Neural progenitor cell (in vitro differentiated cells): Measurements from ENCODE around the gene POLR2H. TPM values are rescaled to one million over a fixed set of nuclear protein-coding genes. Genes with fewer than 3 reads are reported as not detected.

Experiments used
- DNase-seq: peaks from one replicate; pipeline ENCODE4 v3.0.0-alpha.2; 2016; ENCODE audit warnings: low spot score
- H2AFZ ChIP-seq: fragments of 200-600 bp; sonication (generic); replicated peaks from 2 replicates; pipeline ENCODE4 v1.6.1; 2016; ENCODE audit warnings: antibody characterized with exemption
- H3F3A ChIP-seq: fragments of 200-600 bp; sonication (generic); 2 replicates; pipeline ENCODE4 v1.6.1; 2016; ENCODE audit warnings: antibody characterized with exemption, low read depth
- H3K27ac ChIP-seq: fragments of 200-600 bp; sonication (generic); 2 replicates; pipeline ENCODE4 v1.5.1; 2016; ENCODE audit warnings: mild to moderate bottlenecking
- H3K27me3 ChIP-seq: fragments of 200-600 bp; sonication (generic); 2 replicates; pipeline ENCODE4 v1.6.1; 2016; ENCODE audit warnings: mild to moderate bottlenecking, moderate library complexity
- H3K36me3 ChIP-seq: fragments of 200-600 bp; sonication (generic); 2 replicates; pipeline ENCODE4 v1.5.1; 2016
- H3K4me1 ChIP-seq: fragments of 200-600 bp; sonication (generic); 2 replicates; pipeline ENCODE4 v1.6.1; 2016; ENCODE audit warnings: mixed run types
- H3K4me2 ChIP-seq: fragments of 200-600 bp; sonication (generic); 2 replicates; pipeline ENCODE4 v1.6.1; 2016
- H3K4me3 ChIP-seq: fragments of 200-600 bp; sonication (generic); 2 replicates; pipeline ENCODE4 v1.5.1; 2016
- H3K79me2 ChIP-seq: fragments of 200-600 bp; sonication (generic); 2 replicates; pipeline ENCODE4 v1.6.1; 2016; ENCODE audit warnings: low read depth
- H3K9ac ChIP-seq: fragments of 200-600 bp; sonication (generic); 2 replicates; pipeline ENCODE4 v1.6.1; 2016
- H3K9me3 ChIP-seq: fragments of 200-600 bp; sonication (generic); 2 replicates; pipeline ENCODE4 v1.5.1; 2016; ENCODE audit warnings: low read depth
- H4K20me1 ChIP-seq: fragments of 200-600 bp; sonication (generic); 2 replicates; pipeline ENCODE4 v1.6.1; 2016; ENCODE audit warnings: low read depth
- H3K27ac Mint-ChIP-seq: 3 replicates; pipeline ENCODE4 v1.8.0; 2021; ENCODE audit warnings: mixed read lengths
- H3K27me3 Mint-ChIP-seq: 2 replicates; pipeline ENCODE4 v1.8.0; 2022; ENCODE audit warnings: low read depth, mild to moderate bottlenecking, inconsistent platforms, moderate library complexity, mixed read lengths; ENCODE audit not compliant: insufficient read depth
- H3K36me3 Mint-ChIP-seq: 3 replicates; pipeline ENCODE4 v1.8.0; 2021; ENCODE audit warnings: mixed read lengths
- H3K4me1 Mint-ChIP-seq: 3 replicates; pipeline ENCODE4 v1.8.0; 2021; ENCODE audit warnings: mixed read lengths
- H3K4me3 Mint-ChIP-seq: 3 replicates; pipeline ENCODE4 v1.8.0; 2021; ENCODE audit warnings: mild to moderate bottlenecking, moderate library complexity, mixed read lengths
- H3K9me3 Mint-ChIP-seq: 3 replicates; pipeline ENCODE4 v1.8.0; 2020; ENCODE audit warnings: mixed read lengths
- EZH2 ChIP-seq: fragments of 200-600 bp; sonication (generic); IDR thresholded peaks from 2 replicates; pipeline ENCODE4 v1.6.1; 2017; ENCODE audit warnings: antibody characterized with exemption, mild to moderate bottlenecking, moderate library complexity
- EZH2phosphoT487 ChIP-seq: fragments of 200-600 bp; sonication (generic); IDR thresholded peaks from 2 replicates; pipeline ENCODE4 v1.6.1; 2017; ENCODE audit warnings: antibody characterized with exemption
- total RNA-seq: library from RNA; depleted of rRNA; stranded (reverse); fragments of >200 nt; gene quantifications from 2 replicates; pipeline ENCODE4 v1.2.3, GENCODE V29; 2015; ENCODE audit warnings: low replicate concordance
- TF ChIP-seq, protein P1 (sequence below): fragments of 200-600 bp; sonication (generic); IDR thresholded peaks from 2 replicates; pipeline ENCODE4 v1.5.1; 2017; ENCODE audit warnings: antibody characterized with exemption, mild to moderate bottlenecking

POLR2H gene
- total RNA-seq, 1 donor from 2014 or later = 173 TPM

DNA sequence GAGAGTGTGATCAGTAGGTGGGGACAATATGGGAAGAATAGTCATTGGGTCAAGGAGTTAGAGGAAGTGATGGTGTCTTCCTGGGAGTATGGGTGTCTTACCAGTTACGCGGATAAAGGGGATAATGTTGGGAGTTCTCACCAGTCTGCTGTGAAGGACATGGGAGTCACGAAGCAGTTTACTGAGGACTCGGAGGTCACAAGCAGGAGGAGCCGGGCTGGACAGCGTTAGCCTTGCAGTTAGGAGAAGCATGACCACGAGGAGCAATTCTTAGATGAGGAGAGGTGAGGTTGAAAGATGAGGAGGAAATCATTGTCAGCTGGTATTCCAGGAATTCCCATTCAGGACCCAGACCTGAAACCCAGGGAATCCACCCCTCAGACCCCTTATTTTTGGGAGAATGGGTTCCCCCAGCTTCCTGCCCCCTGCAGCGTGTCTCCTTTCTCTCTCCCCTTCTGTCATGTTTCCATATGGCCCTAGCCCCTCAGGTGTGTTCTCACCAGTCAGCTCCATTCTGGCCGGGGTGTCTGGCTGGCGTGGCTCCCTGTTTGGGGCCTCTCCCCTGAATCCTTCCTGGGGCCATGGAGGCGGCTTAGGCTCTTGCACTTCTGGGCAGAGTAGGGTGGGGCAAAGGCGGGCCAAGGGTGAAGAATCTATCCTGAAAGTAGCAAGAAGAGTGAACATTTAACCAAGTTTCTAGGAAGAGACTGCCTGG is 14.4 kb downstream of the POLR2H start:
- Mint-ChIP-seq H3K4me1 (peaks cover 38% of the 10 kb centered on the region), H3K9me3 (no peaks in the 10 kb centered on the region), H3K27me3 (peaks cover 41% of the 10 kb centered on the region), H3K27ac (no peak overlapping the region), H3K36me3 (no peaks in the 10 kb centered on the region), H3K4me3 (no peak overlapping the region)
- no peak overlapping the region for H3K4me3 ChIP-seq
- H3K4me2 ChIP-seq = no peak overlapping the region
- H3K9ac ChIP-seq = no peak overlapping the region
- H3K79me2 ChIP-seq = no peaks in the 10 kb centered on the region
- H3K27ac ChIP-seq = no peak overlapping the region
- H3K9me3 ChIP-seq = no peaks in the 10 kb centered on the region
- no peak for DNase-seq
- H3K4me1 ChIP-seq = peaks cover 26% of the 10 kb centered on the region
- peaks cover 16% of the 10 kb centered on the region for H4K20me1 ChIP-seq
- H3K36me3 ChIP-seq = no peaks in the 10 kb centered on the region
- peaks cover 23% of the 10 kb centered on the region for H3K27me3 ChIP-seq
- peaks cover 26% of the 10 kb centered on the region for H3F3A ChIP-seq
- no peak overlapping the region for H2AFZ ChIP-seq
- TF ChIP-seq, protein P1, sequence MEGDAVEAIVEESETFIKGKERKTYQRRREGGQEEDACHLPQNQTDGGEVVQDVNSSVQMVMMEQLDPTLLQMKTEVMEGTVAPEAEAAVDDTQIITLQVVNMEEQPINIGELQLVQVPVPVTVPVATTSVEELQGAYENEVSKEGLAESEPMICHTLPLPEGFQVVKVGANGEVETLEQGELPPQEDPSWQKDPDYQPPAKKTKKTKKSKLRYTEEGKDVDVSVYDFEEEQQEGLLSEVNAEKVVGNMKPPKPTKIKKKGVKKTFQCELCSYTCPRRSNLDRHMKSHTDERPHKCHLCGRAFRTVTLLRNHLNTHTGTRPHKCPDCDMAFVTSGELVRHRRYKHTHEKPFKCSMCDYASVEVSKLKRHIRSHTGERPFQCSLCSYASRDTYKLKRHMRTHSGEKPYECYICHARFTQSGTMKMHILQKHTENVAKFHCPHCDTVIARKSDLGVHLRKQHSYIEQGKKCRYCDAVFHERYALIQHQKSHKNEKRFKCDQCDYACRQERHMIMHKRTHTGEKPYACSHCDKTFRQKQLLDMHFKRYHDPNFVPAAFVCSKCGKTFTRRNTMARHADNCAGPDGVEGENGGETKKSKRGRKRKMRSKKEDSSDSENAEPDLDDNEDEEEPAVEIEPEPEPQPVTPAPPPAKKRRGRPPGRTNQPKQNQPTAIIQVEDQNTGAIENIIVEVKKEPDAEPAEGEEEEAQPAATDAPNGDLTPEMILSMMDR = no peak
- TF ChIP-seq EZH2phosphoT487 = no peak

DNA sequence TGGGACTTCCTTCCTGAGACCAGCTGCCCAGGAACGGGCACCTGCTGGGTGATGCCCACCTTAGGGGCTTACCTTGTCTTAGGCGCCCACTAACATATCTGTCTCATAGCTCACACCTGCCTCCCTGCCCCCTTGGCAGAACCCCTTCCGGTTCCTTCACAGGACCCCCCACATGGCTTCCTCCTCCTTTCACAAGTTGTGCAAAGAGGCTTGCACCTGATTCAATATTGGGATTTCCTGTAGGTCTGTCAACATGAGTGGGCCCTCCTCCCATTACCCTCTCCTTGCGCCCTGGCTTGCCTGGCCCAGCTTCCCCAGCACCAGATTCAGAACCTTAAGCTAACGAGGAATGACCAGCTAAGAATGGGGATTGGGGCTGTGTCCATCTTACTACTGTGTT is 15.9 kb downstream of the POLR2H start:
- Histone ChIP-seq H3K27ac (no peak overlapping the region), H3F3A (peaks cover 30% of the 10 kb centered on the region), H3K36me3 (no peaks in the 10 kb centered on the region), H3K4me1 (peaks cover 34% of the 10 kb centered on the region), H3K9me3 (no peaks in the 10 kb centered on the region), H4K20me1 (peaks cover 8% of the 10 kb centered on the region), H3K9ac (no peak overlapping the region), H2AFZ (peak overlapping the region; percentile 63), H3K79me2 (no peaks in the 10 kb centered on the region), H3K4me2 (peak overlapping the region; percentile 65), H3K27me3 (peaks cover 38% of the 10 kb centered on the region), H3K4me3 (peak overlapping the region; percentile 21)
- no peaks in the 10 kb centered on the region for H3K9me3 Mint-ChIP-seq
- H3K4me1 Mint-ChIP-seq = peaks cover 30% of the 10 kb centered on the region
- DNase-seq = no peak
- peaks cover 38% of the 10 kb centered on the region for H3K27me3 Mint-ChIP-seq
- peak overlapping the region; percentile 35 for H3K4me3 Mint-ChIP-seq
- no peak for TF ChIP-seq EZH2
- TF ChIP-seq, protein P1 = no peak
- no peak for TF ChIP-seq EZH2phosphoT487
- no peak overlapping the region for H3K27ac Mint-ChIP-seq
- H3K36me3 Mint-ChIP-seq = no peaks in the 10 kb centered on the region

DNA sequence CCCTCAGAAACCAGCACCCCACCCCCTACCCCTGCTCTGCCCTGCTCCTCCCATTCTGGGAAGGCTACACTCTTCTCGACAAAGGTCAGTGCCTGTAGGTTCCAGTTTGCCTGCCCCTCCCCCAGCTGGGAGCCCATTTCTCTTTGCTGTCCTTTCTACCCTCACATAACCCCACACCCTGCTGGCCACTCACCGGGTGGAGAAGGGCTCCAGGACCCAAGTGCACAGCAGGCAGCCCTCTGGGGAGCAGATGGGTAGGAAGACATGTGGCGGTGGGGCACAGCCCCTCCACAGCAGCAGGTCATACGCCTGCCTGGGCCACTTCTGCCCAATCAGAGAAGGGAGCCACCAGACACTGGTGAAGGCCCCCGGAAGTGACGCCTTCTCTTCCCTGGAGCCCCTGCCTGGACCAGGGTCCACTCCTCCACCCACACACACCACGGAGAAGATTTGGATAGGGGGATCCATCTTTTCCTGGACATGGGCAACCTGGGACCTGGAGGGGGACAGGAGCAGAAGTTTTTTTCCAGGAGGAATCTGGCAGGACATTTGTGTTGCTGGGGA is 16.5 kb downstream of the POLR2H start, which contains the start of gene THPO:
TSS of gene THPO (minus strand) at position 326 of the 564 bp plus-strand sequence. CDS start 1,948 bp downstream, outside the sequence.
- no peak for TF ChIP-seq EZH2
- TF ChIP-seq EZH2phosphoT487 = no peak
- TF ChIP-seq, protein P1 = no peak
- Histone ChIP-seq H4K20me1 (peaks cover 8% of the 10 kb centered on the region), H3F3A (peaks cover 32% of the 10 kb centered on the region), H3K4me2 (peak within 1 kb of the TSS; percentile 72), H2AFZ (peak within 1 kb of the TSS; percentile 63), H3K79me2 (no peaks in the 10 kb centered on the region), H3K36me3 (no peaks in the 10 kb centered on the region), H3K9me3 (no peaks in the 10 kb centered on the region), H3K4me3 (peak within 1 kb of the TSS; percentile 48), H3K4me1 (peaks cover 34% of the 10 kb centered on the region), H3K9ac (no peak within 1 kb of the TSS), H3K27ac (no peak within 1 kb of the TSS), H3K27me3 (peaks cover 44% of the 10 kb centered on the region)
- H3K4me3 Mint-ChIP-seq = peak within 1 kb of the TSS; percentile 85
- peak; percentile 40 for DNase-seq
- H3K27me3 Mint-ChIP-seq = peaks cover 37% of the 10 kb centered on the region
- H3K27ac Mint-ChIP-seq = peak within 1 kb of the TSS; percentile 7
- H3K4me1 Mint-ChIP-seq = peaks cover 24% of the 10 kb centered on the region
- no peaks in the 10 kb centered on the region for H3K9me3 Mint-ChIP-seq
- H3K36me3 Mint-ChIP-seq = no peaks in the 10 kb centered on the region
